HCT116 (cell line): ENCODE results near the gene IL11RA. TPM values are rescaled to one million over a fixed set of nuclear protein-coding genes. Genes with fewer than 3 reads are reported as not detected.

Experiments used
- ATAC-seq: fragments of 200-7000 bp; cut with Tn5 transposase; 2 replicates; pipeline ENCODE4 v1.9.1; 2020; ENCODE audit warnings: mild to moderate bottlenecking, moderate library complexity
- BruUV-seq: library from RNA; stranded (reverse); fragments of 400-500 nt; replicated peaks from 2 replicates; lab custom pipeline; 2021; lab: Mats Ljungman, UMichigan
- CTCF ChIA-PET: fragments of 300-600 bp; sonication (Branson Sonifier 250); formaldehyde crosslinking; loops from one replicate; lab custom pipeline; 2021; ENCODE audit warnings: antibody characterized with exemption; lab: Charles Lee
- POLR2A ChIA-PET: fragments of 300-600, 350-600 bp; sonication (Branson Sonifier 250); formaldehyde crosslinking; loops from one replicate; lab custom pipeline; 2021; ENCODE audit warnings: antibody characterized with exemption; lab: Charles Lee
- RAD21 ChIA-PET, 2 experiments: fragments of 300-600 bp; sonication (Branson Sonifier 250); formaldehyde crosslinking; loops; one replicate each; lab custom pipeline; 2023; ENCODE audit warnings: low total read pairs in 2 of 2; ENCODE audit not compliant: uncharacterized antibody in 2 of 2, unreplicated experiment in 2 of 2, low non-redundant PET in 1 of 2; lab: Charles Lee
- DNase-seq: peaks from one replicate; pipeline ENCODE4 v3.0.0-alpha.2; 2010; ENCODE audit warnings: low read depth, low spot score
- H2AFZ ChIP-seq: fragments of 200-600 bp; shearing (Covaris generic), sonication (generic); 2 replicates; pipeline ENCODE4 v1.6.1; 2017; ENCODE audit warnings: low read depth, mixed run types, mixed read lengths, antibody characterized with exemption, low read length; ENCODE audit not compliant: poor library complexity, severe bottlenecking
- H3K27ac ChIP-seq: 2 replicates; pipeline ENCODE4 v1.5.1; 2012; ENCODE audit warnings: low read depth, low read length
- H3K27me3 ChIP-seq: fragments of 200-600 bp; sonication (generic); 2 replicates; pipeline ENCODE4 v1.6.1; 2016; ENCODE audit warnings: mixed run types, low read length, mixed read lengths; ENCODE audit not compliant: insufficient read depth
- H3K36me3 ChIP-seq, 2 experiments: fragments of 200-500 bp in 1 of 2; fragments of 200-600 bp in 1 of 2; sonication (Bioruptor generic) in 1 of 2; sonication (generic) in 1 of 2; 2 replicates each; pipeline versions ENCODE4 v1.5.1 to v1.6.1; 2014 to 2016; ENCODE audit warnings: low read length in 2 of 2, inconsistent platforms in 1 of 2, mixed read lengths in 1 of 2, mixed run types in 1 of 2; ENCODE audit not compliant: insufficient read depth in 2 of 2, control insufficient read depth in 1 of 2
- H3K4me1 ChIP-seq, 2 experiments: fragments of 200-600 bp in 1 of 2; sonication (generic) in 1 of 2; 2 replicates each; pipeline versions ENCODE4 v1.5.1 to v1.6.1; 2012 to 2017; ENCODE audit warnings: low read length in 2 of 2, inconsistent platforms in 1 of 2, mild to moderate bottlenecking in 1 of 2, mixed read lengths in 1 of 2, mixed run types in 1 of 2, moderate library complexity in 1 of 2; ENCODE audit not compliant: insufficient read depth in 2 of 2, control insufficient read depth in 1 of 2
- H3K4me2 ChIP-seq: fragments of 200-600 bp; sonication (generic); 2 replicates; pipeline ENCODE4 v1.6.1; 2017; ENCODE audit warnings: mixed run types, low read length, mixed read lengths
- H3K4me3 ChIP-seq, 2 experiments: fragments of 200-600 bp in 1 of 2; sonication (generic) in 1 of 2; replicated peaks in 1 of 2; 2 replicates each; pipeline ENCODE4 v1.5.1; 2011 to 2016; ENCODE audit warnings: low read length in 2 of 2, control low read depth in 1 of 2, low read depth in 1 of 2, mild to moderate bottlenecking in 1 of 2, mixed read lengths in 1 of 2, mixed run types in 1 of 2
- H3K79me2 ChIP-seq: fragments of 200-600 bp; sonication (generic); 2 replicates; pipeline ENCODE4 v1.6.1; 2017; ENCODE audit warnings: mild to moderate bottlenecking, mixed run types, low read length, moderate library complexity, mixed read lengths; ENCODE audit not compliant: insufficient read depth
- H3K9ac ChIP-seq: fragments of 200-600 bp; sonication (generic); 2 replicates; pipeline ENCODE4 v1.6.1; 2016; ENCODE audit warnings: low read length, mixed read lengths
- H3K9me2 ChIP-seq: fragments of 200-600 bp; sonication (generic), shearing (Covaris generic); 2 replicates; pipeline ENCODE4 v1.6.1; 2017; ENCODE audit warnings: mixed run types, mild to moderate bottlenecking, moderate library complexity; ENCODE audit not compliant: insufficient read depth
- H3K9me3 ChIP-seq, 2 experiments: fragments of 200-500 bp in 1 of 2; fragments of 200-600 bp in 1 of 2; sonication (Bioruptor generic) in 1 of 2; sonication (generic) in 1 of 2; 2 replicates each; pipeline ENCODE4 v1.6.1; 2014 to 2017; ENCODE audit warnings: low read length in 2 of 2, mixed read lengths in 2 of 2, inconsistent platforms in 1 of 2, low read depth in 1 of 2, mild to moderate bottlenecking in 1 of 2, mixed run types in 1 of 2, moderate library complexity in 1 of 2; ENCODE audit not compliant: control insufficient read depth in 1 of 2, insufficient read depth in 1 of 2
- H4K20me1 ChIP-seq: fragments of 200-600 bp; sonication (generic), shearing (Covaris generic); 2 replicates; pipeline ENCODE4 v1.6.1; 2017; ENCODE audit warnings: mixed run types, mild to moderate bottlenecking, moderate library complexity; ENCODE audit not compliant: insufficient read depth
- ATF3 ChIP-seq: IDR thresholded peaks from 2 replicates; pipeline ENCODE4 v1.6.1; 2012
- CBX3 ChIP-seq: IDR thresholded peaks from 2 replicates; pipeline ENCODE4 v1.6.1; 2012; ENCODE audit warnings: low read depth
- CEBPB ChIP-seq: IDR thresholded peaks from 2 replicates; pipeline ENCODE4 v1.6.1; 2012; ENCODE audit warnings: low read depth
- EGR1 ChIP-seq: IDR thresholded peaks from 2 replicates; pipeline ENCODE4 v1.6.1; 2012; ENCODE audit warnings: low read depth
- ELF1 ChIP-seq: IDR thresholded peaks from 2 replicates; pipeline ENCODE4 v1.6.1; 2012; ENCODE audit warnings: low read depth, borderline replicate concordance
- EZH2 ChIP-seq: fragments of 200-600 bp; sonication (generic); IDR thresholded peaks from 2 replicates; pipeline ENCODE4 v1.6.1; 2017; ENCODE audit warnings: antibody characterized with exemption, mixed run types
- POLR2A ChIP-seq: IDR thresholded peaks from 2 replicates; pipeline ENCODE4 v1.7.0; 2011; ENCODE audit warnings: borderline replicate concordance; ENCODE audit not compliant: insufficient read depth, insufficient read length; ENCODE audit errors: extremely low read depth
- SP1 ChIP-seq: IDR thresholded peaks from 2 replicates; pipeline ENCODE4 v1.6.1; 2012; ENCODE audit warnings: low read depth
- SRF ChIP-seq: IDR thresholded peaks from 2 replicates; pipeline ENCODE4 v1.6.1; 2012; ENCODE audit warnings: low read depth
- TCF7L2 ChIP-seq: IDR thresholded peaks from 2 replicates; pipeline ENCODE4 v1.7.0; 2011; ENCODE audit warnings: borderline replicate concordance, inconsistent platforms; ENCODE audit not compliant: insufficient read depth, insufficient read length; ENCODE audit errors: extremely low read depth
- YY1 ChIP-seq: IDR thresholded peaks from 2 replicates; pipeline ENCODE4 v1.6.1; 2011; ENCODE audit warnings: low read length, low read depth, moderate library complexity, mild to moderate bottlenecking; ENCODE audit not compliant: insufficient replicate concordance; ENCODE audit errors: extremely low read depth
- ZNF274 ChIP-seq: fragments of 200-500 bp; sonication (Bioruptor generic); IDR thresholded peaks from 2 replicates; pipeline ENCODE4 v1.6.1; 2014; ENCODE audit warnings: mild to moderate bottlenecking, low read depth, low read length, inconsistent platforms
- intact Hi-C: fragments of 100-400 bp; cut with micrococcal nuclease; formaldehyde crosslinking; loops from 2 replicates; pipeline ENCODE4 v1.10.0; 2022
- total RNA-seq: library from RNA; stranded (reverse); gene quantifications from one replicate; pipeline ENCODE4 v1.2.1, GENCODE V29; 2021; ENCODE audit not compliant: unreplicated experiment
- TF ChIP-seq, protein P1 (sequence below): IDR thresholded peaks from 2 replicates; pipeline ENCODE4 v1.6.1; 2012; ENCODE audit warnings: low read depth
- TF ChIP-seq, protein P2 (sequence below): IDR thresholded peaks from 2 replicates; pipeline ENCODE4 v1.6.1; 2012
- TF ChIP-seq, protein P3 (sequence below), 3 experiments: fragments of 200-600 bp in 1 of 3; sonication (generic) in 1 of 3; IDR thresholded peaks in 2 of 3; conservative IDR thresholded peaks in 1 of 3; 2 replicates each; pipeline ENCODE4 v1.5.1; 2012 to 2017; ENCODE audit warnings: low read depth in 2 of 3, low read length in 2 of 3, antibody characterized with exemption in 1 of 3, borderline replicate concordance in 1 of 3, control low read depth in 1 of 3, mild to moderate bottlenecking in 1 of 3, mixed read lengths in 1 of 3, mixed run types in 1 of 3, moderate library complexity in 1 of 3; ENCODE audit not compliant: insufficient read depth in 1 of 3

Gene IL11RA
- total RNA-seq, 1 experiment from 2014 or later: 10.6 TPM

- DNase-seq (no peak), ATAC-seq (no peak)
- CTCF ChIA-PET: no interaction called here
- Histone ChIP-seq H3K79me2 (no peaks in the 10 kb centered on the region), H3K27ac (no peak overlapping the region), H3K4me3 (no peak overlapping the region), H3K9ac (no peak overlapping the region), H3K27me3 (no peaks in the 10 kb centered on the region), H3K9me2 (no peaks in the 10 kb centered on the region), H3K36me3 (no peaks in the 10 kb centered on the region), H3K4me2 (no peak overlapping the region), H3K9me3 (no peaks in the 10 kb centered on the region), H3K4me1 (no peaks in the 10 kb centered on the region), H2AFZ (no peak overlapping the region), H4K20me1 (no peaks in the 10 kb centered on the region)
- intact Hi-C loops: no loop called here
- RAD21 ChIA-PET: interaction anchor here in 1 of 2 experiments (0.6 kb wide), 1 partner anchor 102 kb away, joined by 3 read pairs; no protein-coding TSS in a partner anchor
- POLR2A ChIA-PET: no interaction called here
- TF ChIP-seq, protein P1, sequence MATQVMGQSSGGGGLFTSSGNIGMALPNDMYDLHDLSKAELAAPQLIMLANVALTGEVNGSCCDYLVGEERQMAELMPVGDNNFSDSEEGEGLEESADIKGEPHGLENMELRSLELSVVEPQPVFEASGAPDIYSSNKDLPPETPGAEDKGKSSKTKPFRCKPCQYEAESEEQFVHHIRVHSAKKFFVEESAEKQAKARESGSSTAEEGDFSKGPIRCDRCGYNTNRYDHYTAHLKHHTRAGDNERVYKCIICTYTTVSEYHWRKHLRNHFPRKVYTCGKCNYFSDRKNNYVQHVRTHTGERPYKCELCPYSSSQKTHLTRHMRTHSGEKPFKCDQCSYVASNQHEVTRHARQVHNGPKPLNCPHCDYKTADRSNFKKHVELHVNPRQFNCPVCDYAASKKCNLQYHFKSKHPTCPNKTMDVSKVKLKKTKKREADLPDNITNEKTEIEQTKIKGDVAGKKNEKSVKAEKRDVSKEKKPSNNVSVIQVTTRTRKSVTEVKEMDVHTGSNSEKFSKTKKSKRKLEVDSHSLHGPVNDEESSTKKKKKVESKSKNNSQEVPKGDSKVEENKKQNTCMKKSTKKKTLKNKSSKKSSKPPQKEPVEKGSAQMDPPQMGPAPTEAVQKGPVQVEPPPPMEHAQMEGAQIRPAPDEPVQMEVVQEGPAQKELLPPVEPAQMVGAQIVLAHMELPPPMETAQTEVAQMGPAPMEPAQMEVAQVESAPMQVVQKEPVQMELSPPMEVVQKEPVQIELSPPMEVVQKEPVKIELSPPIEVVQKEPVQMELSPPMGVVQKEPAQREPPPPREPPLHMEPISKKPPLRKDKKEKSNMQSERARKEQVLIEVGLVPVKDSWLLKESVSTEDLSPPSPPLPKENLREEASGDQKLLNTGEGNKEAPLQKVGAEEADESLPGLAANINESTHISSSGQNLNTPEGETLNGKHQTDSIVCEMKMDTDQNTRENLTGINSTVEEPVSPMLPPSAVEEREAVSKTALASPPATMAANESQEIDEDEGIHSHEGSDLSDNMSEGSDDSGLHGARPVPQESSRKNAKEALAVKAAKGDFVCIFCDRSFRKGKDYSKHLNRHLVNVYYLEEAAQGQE: no peak
- no peak for TF ChIP-seq CEBPB
- TF ChIP-seq TCF7L2: no peak
- TF ChIP-seq, protein P2, sequence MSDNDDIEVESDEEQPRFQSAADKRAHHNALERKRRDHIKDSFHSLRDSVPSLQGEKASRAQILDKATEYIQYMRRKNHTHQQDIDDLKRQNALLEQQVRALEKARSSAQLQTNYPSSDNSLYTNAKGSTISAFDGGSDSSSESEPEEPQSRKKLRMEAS: no peak
- TF ChIP-seq, protein P3, sequence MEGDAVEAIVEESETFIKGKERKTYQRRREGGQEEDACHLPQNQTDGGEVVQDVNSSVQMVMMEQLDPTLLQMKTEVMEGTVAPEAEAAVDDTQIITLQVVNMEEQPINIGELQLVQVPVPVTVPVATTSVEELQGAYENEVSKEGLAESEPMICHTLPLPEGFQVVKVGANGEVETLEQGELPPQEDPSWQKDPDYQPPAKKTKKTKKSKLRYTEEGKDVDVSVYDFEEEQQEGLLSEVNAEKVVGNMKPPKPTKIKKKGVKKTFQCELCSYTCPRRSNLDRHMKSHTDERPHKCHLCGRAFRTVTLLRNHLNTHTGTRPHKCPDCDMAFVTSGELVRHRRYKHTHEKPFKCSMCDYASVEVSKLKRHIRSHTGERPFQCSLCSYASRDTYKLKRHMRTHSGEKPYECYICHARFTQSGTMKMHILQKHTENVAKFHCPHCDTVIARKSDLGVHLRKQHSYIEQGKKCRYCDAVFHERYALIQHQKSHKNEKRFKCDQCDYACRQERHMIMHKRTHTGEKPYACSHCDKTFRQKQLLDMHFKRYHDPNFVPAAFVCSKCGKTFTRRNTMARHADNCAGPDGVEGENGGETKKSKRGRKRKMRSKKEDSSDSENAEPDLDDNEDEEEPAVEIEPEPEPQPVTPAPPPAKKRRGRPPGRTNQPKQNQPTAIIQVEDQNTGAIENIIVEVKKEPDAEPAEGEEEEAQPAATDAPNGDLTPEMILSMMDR (IDR thresholded peaks at IDR 0.05 in 2 of 3, conservative IDR thresholded peaks at IDR 0.05 in 1 of 3; ENCODE audit: borderline replicate concordance in 1 of 3, insufficient read depth in 1 of 3, low read depth in 2 of 3, low read length in 2 of 3): no peak
- no peak for TF ChIP-seq YY1
- no peak for TF ChIP-seq ATF3
- TF ChIP-seq POLR2A: no peak
- TF ChIP-seq SRF: no peak
- TF ChIP-seq EGR1: no peak
- TF ChIP-seq EZH2: no peak
- TF ChIP-seq ELF1: no peak
- TF ChIP-seq ZNF274: no peak
- no peak for TF ChIP-seq SP1
- TF ChIP-seq CBX3: no peak
- no TSS peak for BruUV-seq
Observed at GRCh38 chr9:34694811-34695210, 42.8 kb downstream of the IL11RA start.
